BE2C (cell line): ENCODE data around the gene LRRC2. TPM values are rescaled to one million over a fixed set of nuclear protein-coding genes. Genes with fewer than 3 reads are reported as not detected.

Source experiments
- DNase-seq: peaks from one replicate; pipeline ENCODE4 v3.0.0-alpha.2; 2020
- H3K27me3 ChIP-seq: fragments of 250-450 bp; sonication (Bioruptor Pico); 2 replicates; pipeline ENCODE4 v1.5.1; 2020; ENCODE audit warnings: mild to moderate bottlenecking
- H3K36me3 ChIP-seq: fragments of 250-450 bp; sonication (Bioruptor Pico); 2 replicates; pipeline ENCODE4 v1.5.1; 2020; ENCODE audit warnings: mild to moderate bottlenecking
- H3K4me1 ChIP-seq: fragments of 250-450 bp; sonication (Bioruptor Pico); 2 replicates; pipeline ENCODE4 v1.5.1; 2020
- H3K4me3 ChIP-seq: 2 replicates; pipeline ENCODE4 v1.5.1; 2011; ENCODE audit warnings: low read depth, low read length
- H3K9me3 ChIP-seq: fragments of 250-450 bp; sonication (Bioruptor Pico); 2 replicates; pipeline ENCODE4 v1.5.1; 2020
- CTCF ChIP-seq: IDR thresholded peaks from 2 replicates; pipeline ENCODE4 v1.5.1; 2012; ENCODE audit warnings: mild to moderate bottlenecking, low read depth, low read length
- polyA plus RNA-seq: library from polyadenylated mRNA; unstranded; fragments of >200 nt; gene quantifications from one replicate; pipeline ENCODE4 v1.2.1, GENCODE V29; 2012; ENCODE audit warnings: low read depth, missing spikeins; ENCODE audit not compliant: insufficient read length, insufficient read depth

LRRC2 gene, protein sequence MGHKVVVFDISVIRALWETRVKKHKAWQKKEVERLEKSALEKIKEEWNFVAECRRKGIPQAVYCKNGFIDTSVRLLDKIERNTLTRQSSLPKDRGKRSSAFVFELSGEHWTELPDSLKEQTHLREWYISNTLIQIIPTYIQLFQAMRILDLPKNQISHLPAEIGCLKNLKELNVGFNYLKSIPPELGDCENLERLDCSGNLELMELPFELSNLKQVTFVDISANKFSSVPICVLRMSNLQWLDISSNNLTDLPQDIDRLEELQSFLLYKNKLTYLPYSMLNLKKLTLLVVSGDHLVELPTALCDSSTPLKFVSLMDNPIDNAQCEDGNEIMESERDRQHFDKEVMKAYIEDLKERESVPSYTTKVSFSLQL
- polyA plus RNA-seq = not detected

DNA sequence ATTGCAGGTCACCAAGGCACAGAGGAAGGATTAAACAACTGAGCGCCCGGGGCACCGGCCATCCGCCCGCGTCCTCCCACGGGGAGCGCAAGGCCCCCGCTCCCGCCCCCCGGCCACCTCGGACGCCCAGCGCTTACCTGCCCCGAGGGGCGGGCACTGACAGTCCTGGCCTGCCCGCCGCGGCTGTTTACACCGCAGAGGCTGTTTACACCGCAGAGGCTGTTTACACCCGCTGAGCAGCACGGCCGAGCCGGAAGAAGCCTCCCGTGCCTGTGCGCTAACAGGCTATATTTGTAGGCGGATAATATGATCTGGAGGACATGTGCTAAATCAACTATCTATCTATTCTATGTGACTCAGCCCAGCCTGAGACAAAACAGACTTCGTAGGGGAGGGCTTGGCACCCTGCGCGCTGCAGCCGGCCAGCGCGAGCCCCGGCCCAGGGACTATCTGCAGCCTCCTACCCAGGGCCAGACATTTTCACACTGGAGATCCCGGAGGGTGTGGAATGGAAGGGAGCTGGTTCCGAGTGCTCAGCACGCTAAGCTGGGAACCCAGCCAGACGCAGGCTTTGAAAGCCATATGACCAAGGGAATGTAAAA lies at the start of gene LRRC2:
TSS of gene LRRC2 (minus strand) at position 263 of the 602 bp plus-strand sequence. CDS start 14,711 bp downstream, outside the sequence.
- H3K9me3 ChIP-seq = no peaks in the 10 kb centered on the region
- no peaks in the 10 kb centered on the region for H3K36me3 ChIP-seq
- H3K27me3 ChIP-seq = no peaks in the 10 kb centered on the region
- H3K4me1 ChIP-seq = no peaks in the 10 kb centered on the region
- DNase-seq = peak; percentile 59
- peak within 1 kb of the TSS; percentile 59 for H3K4me3 ChIP-seq
- TF ChIP-seq CTCF = no peak

DNA sequence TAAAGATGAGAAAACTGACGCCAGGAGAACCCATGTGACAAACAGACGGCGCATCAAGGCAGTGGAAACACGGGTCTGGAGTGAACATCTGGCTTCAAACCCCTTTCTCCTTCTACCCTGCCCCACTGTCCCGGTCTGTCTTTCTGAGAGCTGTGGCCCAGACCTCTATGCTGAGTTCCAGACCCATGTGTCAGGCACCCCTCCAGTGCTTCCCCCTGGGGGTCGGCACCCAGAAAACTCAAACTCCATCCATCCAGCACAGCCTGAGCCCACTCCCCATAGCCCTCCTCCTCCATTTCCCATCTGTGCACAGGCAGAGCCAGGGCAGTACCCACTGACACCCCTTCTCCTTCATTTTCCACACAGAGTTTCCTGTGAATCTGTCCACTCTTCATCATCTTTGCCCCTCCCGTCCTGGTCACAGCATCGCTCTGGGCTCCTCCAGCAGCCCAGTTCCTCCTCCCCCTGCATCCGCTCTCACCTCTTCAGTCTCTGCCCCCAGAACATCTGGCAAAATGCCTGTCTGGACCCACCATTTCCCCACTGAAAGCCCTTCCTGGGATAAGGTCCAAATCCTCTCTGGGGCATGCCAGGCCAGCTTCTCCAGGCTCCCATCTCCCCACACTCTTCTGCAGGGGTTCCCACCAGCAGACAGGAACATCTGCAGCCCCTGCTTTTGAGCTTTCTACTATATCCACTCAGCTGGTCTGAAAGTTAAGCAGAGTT lies 49.1 kb upstream of the LRRC2 start:
- Histone ChIP-seq H3K4me3 (no peak overlapping the region), H3K27me3 (no peaks in the 10 kb centered on the region), H3K9me3 (no peaks in the 10 kb centered on the region), H3K4me1 (no peaks in the 10 kb centered on the region; the same call in 1 of the 2 replicates), H3K36me3 (no peaks in the 10 kb centered on the region)
- TF ChIP-seq CTCF = no peak
- no peak for DNase-seq

GRCh38 chr3:46614431-46614830 lies 48.3 kb upstream of the LRRC2 start:
- no peak for TF ChIP-seq CTCF
- H3K4me1 ChIP-seq = no peaks in the 10 kb centered on the region; the same call in 1 of the 2 replicates

DNA sequence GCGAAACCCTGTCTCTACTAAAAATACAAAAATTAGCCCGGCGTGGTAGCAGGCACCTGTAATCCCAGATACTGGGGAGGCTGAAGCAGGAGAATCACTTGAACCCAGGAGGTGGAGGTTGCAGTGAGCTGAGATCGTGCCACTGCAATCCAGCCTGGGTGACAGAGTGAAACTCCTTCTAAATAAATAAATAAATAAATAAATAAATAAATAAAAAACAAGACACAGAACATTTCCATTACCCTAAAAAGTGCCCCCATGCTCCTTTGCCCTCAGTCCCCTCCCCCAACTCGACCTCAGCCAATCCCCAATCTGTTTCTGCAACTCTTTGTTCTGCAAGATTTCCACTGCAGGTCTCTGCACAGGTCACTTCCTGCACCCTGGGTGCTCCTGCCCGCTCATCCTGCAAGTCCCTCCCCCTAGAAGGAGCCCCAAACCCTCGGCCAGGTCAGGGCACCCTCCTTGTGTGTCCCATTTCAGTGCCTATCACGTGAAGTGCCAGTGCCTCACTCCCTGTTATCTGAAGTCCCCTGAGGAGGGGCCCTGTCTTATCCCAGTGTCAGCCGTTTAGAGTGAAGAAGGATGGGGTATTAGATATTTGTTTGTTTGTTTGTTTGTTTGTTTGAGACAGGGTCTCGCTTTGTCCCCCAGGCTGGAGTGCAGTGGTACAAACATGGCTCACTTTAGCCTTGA lies 47.4 kb upstream of the LRRC2 start:
- Histone ChIP-seq H3K36me3 (no peaks in the 10 kb centered on the region), H3K4me3 (no peak overlapping the region), H3K27me3 (no peaks in the 10 kb centered on the region), H3K9me3 (no peaks in the 10 kb centered on the region), H3K4me1 (no peaks in the 10 kb centered on the region; the same call in 1 of the 2 replicates)
- TF ChIP-seq CTCF = no peak
- DNase-seq = no peak

More at GRCh38 chr3:46614431-46614830, 48.3 kb upstream of the LRRC2 start:
- no peak overlapping the region for H3K4me3 ChIP-seq
- DNase-seq = no peak
- no peaks in the 10 kb centered on the region for H3K27me3 ChIP-seq
- no peaks in the 10 kb centered on the region for H3K36me3 ChIP-seq
- H3K9me3 ChIP-seq = no peaks in the 10 kb centered on the region

- no peak for DNase-seq
- H3K36me3 ChIP-seq = no peaks in the 10 kb centered on the region
- H3K27me3 ChIP-seq = no peaks in the 10 kb centered on the region
- no peak for TF ChIP-seq CTCF
- no peak within 1 kb of the TSS for H3K4me3 ChIP-seq
- H3K4me1 ChIP-seq = no peaks in the 10 kb centered on the region; the same call in 1 of the 2 replicates
- no peaks in the 10 kb centered on the region for H3K9me3 ChIP-seq
Observed at GRCh38 chr3:46612324-46612723, 46.2 kb upstream of the LRRC2 start, which contains the start of gene FAM240A. Gene FAM240A (plus strand): TSS chr3:46612525. CDS start chr3:46612684, 159 bp downstream.
